OCI-LY7 (cell line): ENCODE data around the gene UBE3C.

ENCODE experiments used
- CTCF ChIP-seq: fragments of 200-600 bp; sonication (generic); conservative IDR thresholded peaks from 2 replicates; pipeline ENCODE4 v1.5.1; 2014; ENCODE audit warnings: mild to moderate bottlenecking, antibody characterized with exemption, low read length, moderate library complexity, mixed read lengths
- EZH2phosphoT487 ChIP-seq: fragments of 200-600 bp; sonication (generic); IDR thresholded peaks from 2 replicates; pipeline ENCODE4 v1.6.1; 2018; ENCODE audit warnings: low read depth, borderline replicate concordance, mild to moderate bottlenecking, mixed run types, antibody characterized with exemption, low read length, moderate library complexity, mixed read lengths

- no peak for TF ChIP-seq CTCF
- TF ChIP-seq EZH2phosphoT487 = no peak
Observed at GRCh38 chr7:157280216-157280841, 141.6 kb downstream of the UBE3C start.
